CD1c-positive myeloid dendritic cell (primary cell): ENCODE measurements around the gene LYSMD1.

ENCODE experiments used
- DNase-seq: peaks from one replicate; pipeline ENCODE4 v3.0.0-alpha.2; 2016; ENCODE audit errors: extremely low spot score

LYSMD1 gene

GRCh38 chr1:151175041-151175741, 9.5 kb upstream of the LYSMD1 start:
- no peak for DNase-seq

- no peak for DNase-seq
Measured at GRCh38 chr1:151171190-151171589, 5.5 kb upstream of the LYSMD1 start.

- no peak for DNase-seq
Measured at GRCh38 chr1:151167116-151167515, 1.4 kb upstream of the LYSMD1 start.

- DNase-seq: no peak
Measured at GRCh38 chr1:151166505-151166956, 829 bp upstream of the LYSMD1 start.

GRCh38 chr1:151165281-151165737, 393 bp downstream of the LYSMD1 start:
- no peak for DNase-seq

GRCh38 chr1:151164732-151165280, 896 bp downstream of the LYSMD1 start:
- no peak for DNase-seq

GRCh38 chr1:151159373-151159772, 6.3 kb downstream of the LYSMD1 start:
- DNase-seq: peak; percentile 77

- DNase-seq: peak; percentile 52
Measured at GRCh38 chr1:151158751-151159251, 6.9 kb downstream of the LYSMD1 start.

GRCh38 chr1:151158326-151158725, 7.4 kb downstream of the LYSMD1 start:
- DNase-seq: peak; percentile 64

GRCh38 chr1:151157067-151157531, 8.6 kb downstream of the LYSMD1 start:
- DNase-seq: peak; percentile 55

GRCh38 chr1:151156515-151156819, 9.2 kb downstream of the LYSMD1 start, which contains the start of gene TNFAIP8L2:
Gene TNFAIP8L2 (plus strand): TSS chr1:151156649. CDS start chr1:151158698, 2,049 bp downstream.
- DNase-seq: peak; percentile 84

- DNase-seq: no peak
Measured at GRCh38 chr1:151147665-151148064, 18.0 kb downstream of the LYSMD1 start.

- no peak for DNase-seq
Measured at GRCh38 chr1:151147132-151147503, 18.6 kb downstream of the LYSMD1 start.

GRCh38 chr1:151146412-151147131, 19.1 kb downstream of the LYSMD1 start, which contains the start of gene SEMA6C:
Gene SEMA6C (minus strand): TSS chr1:151146631. CDS start chr1:151142621, 4,010 bp downstream.
- peak; percentile 92 for DNase-seq

GRCh38 chr1:151146072-151146411, 19.7 kb downstream of the LYSMD1 start:
- no peak for DNase-seq

- DNase-seq: no peak
Measured at GRCh38 chr1:151145304-151146071, 20.2 kb downstream of the LYSMD1 start.

GRCh38 chr1:151144474-151145303, 21.0 kb downstream of the LYSMD1 start:
- no peak for DNase-seq

- no peak for DNase-seq
Measured at GRCh38 chr1:151143986-151144385, 21.7 kb downstream of the LYSMD1 start.

- DNase-seq: no peak
Measured at GRCh38 chr1:151143057-151143435, 22.7 kb downstream of the LYSMD1 start.

GRCh38 chr1:151142411-151143056, 23.2 kb downstream of the LYSMD1 start:
- no peak for DNase-seq
